Left lobe of liver (tissue), 2 donors: ENCODE results near the gene PARP16. TPM values are rescaled to one million over a fixed set of nuclear protein-coding genes. Genes with fewer than 3 reads are reported as not detected.
A peak's percentile ranks its signal among the peaks of the same experiment; 100 is the strongest.

Experiments used
- ATAC-seq: fragments of 200-7000 bp; cut with Tn5 transposase; one replicate; pipeline ENCODE4 v1.9.1; 2020; ENCODE audit warnings: mild to moderate bottlenecking, moderate library complexity
- DNase-seq: peaks from one replicate; pipeline ENCODE4 v3.0.0-alpha.2; 2020; ENCODE audit warnings: low spot score
- total RNA-seq: library from RNA; stranded (reverse); gene quantifications from one replicate; pipeline ENCODE4 v1.2.1, GENCODE V29; 2021
- donor health status: DM: no; HTN: no; CAD: no; lungs with moderate emphysema.
- donor health status: DM: no; HTN: yes; CAD: no.

The PARP16 gene
- 9.8 TPM for total RNA-seq

DNA sequence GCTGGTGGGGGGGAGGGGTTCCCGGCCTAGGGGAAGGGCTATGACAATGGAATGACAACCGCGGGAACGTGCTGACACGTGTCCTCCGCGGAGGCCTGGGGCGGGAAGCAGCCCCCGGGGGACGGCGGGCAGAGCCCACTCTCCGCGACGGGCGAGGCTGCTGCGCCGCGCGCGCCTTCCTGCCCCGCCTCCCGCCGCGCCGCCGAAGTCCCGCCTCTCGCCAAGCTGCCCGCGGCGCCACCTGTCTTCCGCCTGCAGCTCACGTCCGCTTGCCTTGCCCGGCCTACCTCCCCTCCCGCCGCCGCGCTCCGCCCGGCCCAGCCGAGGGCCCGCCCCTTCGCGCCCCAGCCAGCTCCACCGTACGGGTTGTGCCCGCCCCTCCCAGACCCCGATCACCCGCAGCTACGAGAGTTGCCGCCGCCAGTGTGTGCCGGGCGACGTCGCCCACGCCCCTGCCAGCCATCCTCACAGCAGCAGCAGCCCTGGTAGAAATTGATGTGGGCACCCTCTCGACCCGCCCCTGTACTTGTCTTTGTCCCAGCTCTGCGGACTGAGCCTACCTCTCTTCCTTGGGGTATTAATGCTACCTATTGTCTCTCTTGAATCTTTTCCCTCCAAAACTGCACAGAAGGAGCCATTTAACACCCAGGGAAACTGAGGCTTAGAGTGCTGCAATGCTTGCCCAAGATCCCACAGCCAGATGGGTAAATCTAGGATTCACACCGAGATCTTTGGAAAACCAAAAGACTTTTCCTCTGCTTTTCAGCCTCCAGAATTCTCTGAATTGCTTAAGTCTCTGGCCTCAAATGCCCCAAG lies at the start of gene PARP16:
PARP16 (minus strand) TSS at position 180 of the 816 bp plus-strand sequence. CDS start 457 bp downstream, outside the sequence.
- DNase-seq: peak; percentile 94
- ATAC-seq: peak; percentile 92

DNA sequence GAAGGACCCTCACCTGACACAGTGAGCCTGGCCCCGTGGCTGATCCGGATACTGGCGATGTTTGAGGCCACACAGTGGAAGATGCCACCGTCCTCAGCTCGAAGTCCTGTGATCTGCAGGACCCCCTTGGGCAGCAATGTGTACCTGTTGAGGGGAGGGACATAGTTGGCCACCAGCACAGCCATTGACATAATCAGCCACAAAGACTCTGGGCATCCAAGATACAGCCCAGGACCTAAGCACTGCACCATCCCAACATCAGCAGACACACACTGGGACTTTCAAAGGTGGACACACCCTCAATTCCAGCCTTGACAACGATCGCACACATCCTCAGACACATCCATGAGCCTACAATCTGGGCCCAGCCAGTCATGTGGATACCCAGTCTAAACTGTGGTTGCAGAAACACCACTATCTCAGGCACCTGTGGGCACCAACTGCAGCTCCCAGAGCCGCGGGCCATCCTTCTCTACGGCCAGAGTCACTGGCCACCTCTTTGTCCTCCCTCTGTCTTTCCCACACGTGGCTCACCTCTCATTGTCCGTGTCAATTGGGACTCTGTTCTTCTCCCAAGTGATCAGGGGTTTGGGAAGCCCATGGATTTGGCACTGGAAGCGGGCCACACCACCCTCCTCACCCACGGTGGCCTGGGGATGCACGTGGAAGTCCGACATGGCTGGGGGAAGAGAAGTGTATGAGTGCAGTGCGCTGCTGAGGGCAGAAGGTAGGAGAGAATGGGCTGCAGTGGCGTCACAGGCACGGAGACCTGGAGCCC lies 48.8 kb upstream of the PARP16 start:
- no peak for ATAC-seq
- no peak for DNase-seq

GRCh38 chr15:65334586-65335231 lies 48.0 kb upstream of the PARP16 start:
- no peak for ATAC-seq

DNA sequence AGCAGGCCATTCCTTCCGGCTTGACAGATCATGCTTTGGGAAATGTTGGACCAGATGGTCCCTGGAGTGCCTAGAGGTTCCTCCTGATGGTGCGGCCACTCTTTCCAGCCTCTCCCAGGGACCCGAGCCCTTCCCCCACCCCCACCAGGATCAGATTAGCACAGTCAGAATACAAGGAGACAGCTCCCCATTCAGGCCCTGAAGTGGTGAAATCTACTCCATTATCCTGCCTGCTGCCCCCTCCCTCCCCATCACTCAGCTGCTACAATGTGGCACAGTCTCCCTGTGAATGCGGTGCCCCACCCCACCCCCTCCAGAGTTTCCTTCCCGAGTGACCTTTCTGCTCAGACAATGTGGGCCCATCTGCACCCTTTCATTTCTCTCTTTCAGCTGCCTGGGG lies 47.2 kb upstream of the PARP16 start:
- ATAC-seq: no peak
- DNase-seq: no peak

More at GRCh38 chr15:65334586-65335231, 48.0 kb upstream of the PARP16 start:
- DNase-seq: no peak

DNA sequence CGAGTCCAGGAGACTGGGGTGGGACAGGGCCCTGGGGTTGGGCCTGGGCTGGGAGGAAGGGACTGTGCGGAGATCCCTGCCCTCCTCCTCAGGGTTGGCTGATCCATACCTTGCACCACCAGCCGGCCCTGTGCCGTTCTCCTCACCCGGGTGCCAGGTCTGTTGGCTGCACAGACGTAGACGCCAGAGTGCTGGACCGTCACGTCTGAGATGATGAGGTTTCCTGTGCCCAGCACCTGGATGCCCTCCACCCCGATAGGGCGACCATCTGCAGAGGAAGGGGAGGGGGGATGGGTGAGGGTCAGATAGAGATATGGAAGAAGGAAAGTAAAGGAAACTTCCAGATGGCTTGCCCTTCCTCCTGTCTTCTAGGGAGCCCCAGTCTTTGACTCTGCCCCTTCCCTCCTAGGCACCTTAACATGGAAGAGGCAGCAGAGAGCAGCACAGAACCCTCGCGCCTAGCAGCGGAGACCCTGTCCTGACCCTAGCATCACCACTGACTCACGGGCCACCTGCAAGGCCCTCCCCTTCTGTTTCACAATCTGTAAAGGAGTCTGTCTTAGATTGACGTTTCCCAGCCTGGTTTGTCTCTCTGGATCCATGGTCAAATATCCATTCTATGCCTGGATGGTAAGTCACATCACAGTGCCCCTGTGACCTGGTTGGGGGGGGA lies 46.6 kb upstream of the PARP16 start:
- DNase-seq: no peak

GRCh38 chr15:65332391-65333147 lies 45.9 kb upstream of the PARP16 start:
- ATAC-seq (no peak), DNase-seq (no peak)

More for the DNA sequence above, 46.6 kb upstream of the PARP16 start:
- no peak for ATAC-seq

DNA sequence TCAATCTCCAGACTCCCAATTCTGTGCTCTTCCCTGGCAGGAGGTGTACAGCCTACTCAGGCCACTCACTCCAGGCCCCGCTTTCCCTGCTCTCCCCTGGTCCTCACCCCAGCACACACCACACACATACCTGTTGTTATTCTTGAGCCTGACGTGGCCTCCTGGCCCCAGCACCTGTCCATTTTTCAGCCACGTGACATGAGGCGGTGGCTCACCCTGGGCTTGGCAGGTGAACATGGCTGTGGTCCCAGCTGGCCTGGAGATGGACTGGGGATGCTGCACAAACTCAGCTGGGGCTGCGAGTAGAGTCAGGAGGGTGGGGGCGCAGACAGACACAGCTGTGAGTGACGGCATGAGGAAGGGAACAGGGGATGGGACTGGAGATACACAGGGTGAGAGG lies 45.1 kb upstream of the PARP16 start:
- ATAC-seq (no peak), DNase-seq (no peak)

GRCh38 chr15:65330934-65331645 lies 44.4 kb upstream of the PARP16 start:
- ATAC-seq: no peak
- no peak for DNase-seq

DNA sequence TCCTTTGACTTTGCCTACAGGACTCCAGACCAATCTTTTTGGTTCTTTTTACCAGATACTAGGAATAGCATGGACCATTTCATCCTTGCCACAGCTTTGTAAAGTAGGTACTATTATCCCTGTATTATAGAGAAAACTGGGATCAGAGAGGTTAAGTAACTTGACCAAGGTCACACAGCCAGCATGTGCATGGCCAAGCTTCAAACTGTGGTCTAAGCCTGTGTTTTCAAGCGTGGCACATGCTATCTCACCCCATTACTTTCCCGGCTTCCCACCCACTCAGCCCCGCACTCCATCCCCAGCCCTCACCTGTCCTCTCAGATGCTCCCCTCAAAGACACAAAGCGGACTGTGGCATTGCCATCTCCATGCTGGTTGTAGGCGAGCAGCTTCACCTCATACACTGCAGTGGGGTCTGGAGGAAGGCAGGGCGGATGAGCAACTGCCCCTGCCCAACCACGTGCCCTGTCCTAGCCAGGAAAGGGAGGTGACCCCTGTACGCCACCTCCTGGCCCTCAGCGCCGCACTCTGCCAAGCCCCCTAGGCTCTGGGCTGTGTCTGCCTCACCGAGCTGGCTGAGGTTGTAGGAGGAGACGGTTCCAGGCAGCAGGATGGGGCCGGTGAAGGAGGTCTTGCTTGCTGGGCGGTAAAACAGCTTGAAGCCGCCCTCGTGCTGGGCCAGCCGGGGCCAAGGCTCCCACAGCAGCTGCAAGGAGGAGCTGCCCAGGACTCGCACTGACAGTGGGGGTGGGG lies 43.5 kb upstream of the PARP16 start:
- ATAC-seq (no peak), DNase-seq (no peak)

GRCh38 chr15:65329288-65329983 lies 42.8 kb upstream of the PARP16 start:
- DNase-seq: no peak
- ATAC-seq: no peak

DNA sequence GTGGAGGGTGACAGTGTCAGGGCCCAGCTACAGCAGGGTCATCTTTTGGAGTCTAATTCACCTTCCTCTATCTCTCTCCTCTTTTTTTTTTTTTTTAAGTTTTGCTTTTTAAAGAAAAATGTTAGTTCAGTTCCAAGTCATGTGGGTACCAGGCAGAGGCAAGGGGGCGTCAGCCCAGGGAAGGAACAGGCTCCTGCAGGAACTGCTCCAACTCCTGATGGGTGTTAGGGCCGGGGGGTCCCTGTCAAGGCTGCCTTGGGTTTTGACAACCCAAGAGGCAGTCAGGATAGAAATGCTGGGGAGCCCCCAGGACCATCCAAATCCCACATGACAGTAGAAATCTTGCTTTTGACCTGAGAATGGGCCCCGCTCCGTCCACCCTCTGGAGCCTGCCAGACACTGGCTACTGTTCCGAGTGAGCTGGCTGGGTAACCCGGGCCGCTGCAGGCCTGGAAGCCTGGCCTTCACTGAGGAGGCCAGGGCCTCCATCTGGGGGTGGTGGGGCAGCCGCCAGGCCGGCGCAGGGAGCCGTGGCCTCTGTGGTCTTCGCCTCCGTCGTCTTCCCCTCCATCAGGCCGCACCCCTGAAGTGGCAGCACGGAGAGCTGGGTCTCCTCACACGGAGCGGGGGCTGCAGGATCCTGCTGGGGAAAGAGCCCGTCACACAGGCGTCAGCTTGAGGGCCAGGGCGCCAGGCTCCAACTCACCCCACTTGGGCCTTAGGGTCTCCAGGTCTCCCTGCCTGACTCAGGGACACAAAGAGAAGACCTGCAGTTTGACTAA lies 42.0 kb upstream of the PARP16 start:
- no peak for DNase-seq
- no peak for ATAC-seq

DNA sequence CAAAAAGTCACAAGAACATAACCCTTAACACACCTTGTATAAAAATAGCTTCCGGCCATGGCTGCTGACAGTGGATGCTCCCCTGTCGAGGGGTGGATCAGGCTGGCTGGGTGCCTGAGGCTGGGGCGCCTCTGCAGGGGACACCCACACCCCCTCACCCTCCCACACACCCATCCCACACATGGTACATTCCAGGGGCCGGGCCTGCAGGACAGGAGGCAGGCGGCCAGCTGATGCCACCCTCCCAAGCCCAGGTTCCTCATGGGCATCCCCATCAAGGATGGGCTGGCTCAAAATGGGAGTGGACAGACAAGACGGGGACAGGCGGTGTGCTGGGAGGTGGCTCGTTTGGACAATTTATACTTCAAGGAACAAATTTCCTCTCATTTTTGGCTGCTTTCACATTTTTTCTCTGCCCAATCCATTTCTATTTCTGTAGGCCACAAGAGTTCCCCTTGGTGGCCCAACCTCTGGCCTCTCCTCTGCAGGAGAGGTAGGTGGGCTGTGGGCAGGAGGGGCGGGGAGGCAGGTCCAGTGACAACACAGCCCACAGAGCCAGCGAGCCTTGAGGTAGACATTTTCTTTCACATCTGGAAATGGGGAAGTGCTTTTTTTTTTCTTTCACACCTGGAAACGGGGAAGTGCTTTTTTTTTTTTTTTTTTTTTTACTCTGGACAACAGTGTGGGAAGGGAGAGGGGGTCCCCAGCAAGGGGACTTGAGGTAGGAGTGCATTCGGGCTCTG lies 41.1 kb upstream of the PARP16 start:
- DNase-seq (no peak), ATAC-seq (no peak)

- ATAC-seq (no peak), DNase-seq (no peak)
Measured at GRCh38 chr15:65326818-65327217, 40.1 kb upstream of the PARP16 start.

GRCh38 chr15:65326117-65326526 lies 39.4 kb upstream of the PARP16 start:
- ATAC-seq (peak; percentile 57), DNase-seq (no peak)

- peak; percentile 54 for DNase-seq
- peak; percentile 39 for ATAC-seq
Measured at GRCh38 chr15:65323071-65323511, 36.4 kb upstream of the PARP16 start.

DNA sequence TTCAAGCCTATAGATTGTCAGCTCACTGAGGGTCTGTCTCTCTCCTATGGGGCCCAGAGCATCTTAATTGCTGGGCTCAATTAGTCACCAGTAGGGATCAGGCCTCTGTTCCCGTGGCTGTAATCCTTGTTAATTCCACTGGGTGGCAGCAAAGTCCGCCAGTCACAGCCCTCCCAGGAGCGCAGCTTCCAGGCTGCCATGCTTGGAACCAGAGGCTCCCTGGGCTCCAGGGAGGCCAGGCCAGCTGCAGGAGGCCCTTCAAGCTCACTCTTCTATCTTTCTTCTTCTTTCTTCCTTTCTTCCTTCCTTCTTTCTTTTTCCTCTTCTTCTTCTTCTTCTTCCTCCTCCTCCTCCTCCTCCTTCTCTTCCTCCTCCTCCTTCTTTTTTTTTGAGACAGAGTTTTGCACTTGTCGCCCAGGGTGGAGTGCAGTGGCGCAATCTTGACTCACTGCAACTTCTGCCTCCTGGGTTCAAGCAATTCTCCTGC lies 32.2 kb upstream of the PARP16 start:
- peak; percentile 99 for ATAC-seq

More for the DNA sequence above, 32.2 kb upstream of the PARP16 start:
- DNase-seq: peak; percentile 75
